LNCAP (cell line): Measurements from ENCODE around the gene PKDREJ.

Experiments used
- TF ChIP-seq, protein P1 (sequence below): fragments of 450-650 bp; IDR thresholded peaks from 2 replicates; pipeline ENCODE4 v1.5.1; 2017; ENCODE audit warnings: mild to moderate bottlenecking

Gene PKDREJ

GRCh38 chr22:46250035-46250782 lies 12.9 kb downstream of the PKDREJ start, which contains the start of gene CDPF1:
Gene CDPF1 (minus strand): TSS chr22:46250293. CDS start chr22:46248284, 2,009 bp downstream.
- TF ChIP-seq, protein P1, sequence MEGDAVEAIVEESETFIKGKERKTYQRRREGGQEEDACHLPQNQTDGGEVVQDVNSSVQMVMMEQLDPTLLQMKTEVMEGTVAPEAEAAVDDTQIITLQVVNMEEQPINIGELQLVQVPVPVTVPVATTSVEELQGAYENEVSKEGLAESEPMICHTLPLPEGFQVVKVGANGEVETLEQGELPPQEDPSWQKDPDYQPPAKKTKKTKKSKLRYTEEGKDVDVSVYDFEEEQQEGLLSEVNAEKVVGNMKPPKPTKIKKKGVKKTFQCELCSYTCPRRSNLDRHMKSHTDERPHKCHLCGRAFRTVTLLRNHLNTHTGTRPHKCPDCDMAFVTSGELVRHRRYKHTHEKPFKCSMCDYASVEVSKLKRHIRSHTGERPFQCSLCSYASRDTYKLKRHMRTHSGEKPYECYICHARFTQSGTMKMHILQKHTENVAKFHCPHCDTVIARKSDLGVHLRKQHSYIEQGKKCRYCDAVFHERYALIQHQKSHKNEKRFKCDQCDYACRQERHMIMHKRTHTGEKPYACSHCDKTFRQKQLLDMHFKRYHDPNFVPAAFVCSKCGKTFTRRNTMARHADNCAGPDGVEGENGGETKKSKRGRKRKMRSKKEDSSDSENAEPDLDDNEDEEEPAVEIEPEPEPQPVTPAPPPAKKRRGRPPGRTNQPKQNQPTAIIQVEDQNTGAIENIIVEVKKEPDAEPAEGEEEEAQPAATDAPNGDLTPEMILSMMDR: peak; percentile 21; the same call in 1 of the 2 replicates

DNA sequence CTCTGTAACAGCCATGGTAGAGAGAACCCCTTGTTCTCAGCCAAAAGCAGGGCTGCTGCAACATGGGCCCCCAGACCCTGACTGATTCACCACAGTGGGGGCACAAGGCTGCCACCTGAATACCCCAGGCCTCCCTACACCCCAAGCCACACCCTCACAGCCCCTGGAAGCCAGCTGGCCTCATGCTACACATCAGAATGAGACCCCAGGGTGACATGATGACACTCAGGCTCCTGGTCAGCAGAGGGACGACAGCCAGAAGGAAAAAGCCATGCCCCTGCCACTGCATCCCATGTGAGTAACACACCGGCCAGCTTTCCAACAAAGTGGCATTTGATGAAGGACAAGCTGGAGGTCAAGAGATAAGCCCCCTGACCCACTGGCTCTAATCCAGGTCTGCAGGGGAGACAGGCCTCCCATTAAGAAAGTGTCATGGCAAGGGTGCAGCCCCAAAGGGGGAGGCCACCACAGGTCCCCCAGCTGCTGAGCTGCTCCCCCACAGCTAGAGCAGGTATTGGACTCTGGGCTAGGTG lies 15.6 kb downstream of the PKDREJ start:
- TF ChIP-seq, protein P1: no peak

DNA sequence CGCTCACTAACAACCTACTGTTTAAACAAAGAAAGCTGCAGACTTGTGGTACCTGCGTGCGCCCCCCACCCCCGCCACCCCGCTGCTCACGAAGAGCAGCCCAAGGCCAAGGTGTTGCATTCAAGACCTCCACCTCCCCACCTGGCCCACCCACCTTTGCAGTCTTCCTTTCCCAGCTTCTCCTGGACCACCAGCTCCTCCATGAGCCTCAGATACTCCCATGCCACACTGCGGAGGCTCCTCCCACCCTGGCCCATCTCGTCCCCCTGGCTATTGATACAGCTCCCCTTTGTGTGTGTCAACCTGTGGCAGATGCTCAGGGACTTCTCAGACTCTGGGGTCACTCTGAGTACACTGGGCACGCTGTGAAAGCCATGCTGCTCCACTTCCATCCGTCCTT lies 17.0 kb downstream of the PKDREJ start:
- TF ChIP-seq, protein P1: no peak

DNA sequence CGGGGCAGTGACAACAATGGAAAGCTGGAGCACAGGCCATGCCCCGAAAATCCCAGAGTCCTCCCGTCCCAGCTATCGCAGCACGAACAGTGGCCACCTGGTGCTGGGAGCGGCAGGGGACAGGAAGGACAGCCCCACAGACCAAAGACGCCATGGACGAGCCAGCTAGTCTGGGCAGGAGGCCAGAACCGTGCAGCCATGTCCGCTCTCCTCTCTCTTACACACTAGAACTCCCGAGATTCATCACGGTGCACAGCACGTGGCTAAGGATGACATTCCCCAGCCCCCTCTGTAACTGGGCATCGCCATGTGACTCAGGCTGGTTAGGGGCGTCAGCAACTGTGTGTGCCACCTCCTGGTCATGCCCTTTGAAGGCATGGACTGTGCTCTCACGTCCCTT lies 17.6 kb downstream of the PKDREJ start:
- TF ChIP-seq, protein P1: no peak

- TF ChIP-seq, protein P1: no peak
Measured at GRCh38 chr22:46244771-46245170, 18.4 kb downstream of the PKDREJ start.

DNA sequence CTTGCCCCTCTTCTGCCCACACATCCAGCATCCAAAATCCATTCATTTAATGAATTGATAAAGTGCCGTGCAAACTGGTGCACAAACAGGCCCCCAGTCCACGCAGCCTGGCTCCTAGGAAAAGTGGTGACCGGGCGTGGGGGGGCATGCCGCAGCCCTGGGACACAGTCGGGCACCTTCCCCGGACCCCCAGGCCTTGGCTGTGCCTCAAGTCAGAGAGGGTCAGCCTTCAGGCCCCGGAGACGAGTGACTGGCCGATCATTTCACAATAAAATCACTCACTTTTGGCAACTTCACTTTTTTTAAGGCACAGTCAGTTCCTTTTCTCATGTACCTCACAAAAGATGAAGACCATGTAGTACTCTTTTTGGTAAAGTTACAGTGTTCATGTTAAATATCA lies 21.1 kb downstream of the PKDREJ start:
- TF ChIP-seq, protein P1: no peak

DNA sequence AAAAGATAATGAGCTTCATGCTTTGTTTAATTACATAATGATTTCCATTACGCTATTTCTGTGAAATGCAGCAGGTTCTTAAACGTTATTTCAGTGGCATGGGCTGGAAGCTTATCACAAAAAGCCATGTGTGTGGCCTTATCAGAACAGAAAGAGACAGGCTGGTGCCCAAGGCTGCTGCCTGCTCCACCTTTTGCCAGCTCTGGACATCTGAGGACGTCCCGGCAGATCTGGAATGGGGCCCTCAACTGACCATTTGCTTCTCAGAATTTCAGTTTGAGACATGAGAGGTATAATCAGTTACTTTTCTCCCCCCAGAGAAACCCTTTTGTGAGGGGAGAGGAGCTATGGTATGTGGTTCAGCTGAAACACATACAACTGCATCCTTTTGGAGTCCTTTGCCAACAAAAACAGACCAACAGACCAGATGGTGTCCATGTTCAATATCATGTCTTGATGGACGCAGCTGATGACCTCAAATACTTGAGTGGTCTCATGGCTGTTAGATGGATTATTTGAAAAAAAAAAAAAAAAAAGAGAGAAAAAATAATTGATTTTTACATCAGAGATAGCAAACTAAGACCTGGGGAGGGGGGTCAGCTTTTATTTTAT lies 21.6 kb downstream of the PKDREJ start:
- TF ChIP-seq, protein P1: no peak
